GM18508 (cell line): Measurements from ENCODE around the gene PNPLA5.
"Not testable (repeated sequence)": the region's sequence is repeated elsewhere in the genome, so short reads cannot be mapped to it uniquely, and the experiment has no call there.

Experiments used
- ATAC-seq: cut with Tn5 transposase; IDR thresholded peaks from one replicate; pipeline ENCODE4 v1.9.1; 2021; ENCODE audit warnings: moderate number of reproducible peaks; ENCODE audit not compliant: insufficient read depth, unreplicated experiment

PNPLA5 gene

GRCh38 chr22:43903033-43903432, 11.2 kb upstream of the PNPLA5 start:
- not testable (repeated sequence) for ATAC-seq

- ATAC-seq = no peak
Measured at GRCh38 chr22:43901976-43902643, 10.3 kb upstream of the PNPLA5 start.

GRCh38 chr22:43900206-43900605, 8.4 kb upstream of the PNPLA5 start:
- ATAC-seq = no peak

GRCh38 chr22:43897751-43898261, 6.0 kb upstream of the PNPLA5 start:
- ATAC-seq = no peak

- ATAC-seq = no peak
Measured at GRCh38 chr22:43895986-43896645, 4.3 kb upstream of the PNPLA5 start.

- ATAC-seq = no peak
Measured at GRCh38 chr22:43894122-43894521, 2.3 kb upstream of the PNPLA5 start.

- ATAC-seq = no peak
Measured at GRCh38 chr22:43893266-43893665, 1.5 kb upstream of the PNPLA5 start.

GRCh38 chr22:43892183-43892894, 526 bp upstream of the PNPLA5 start:
- no peak for ATAC-seq

- no peak for ATAC-seq
Measured at GRCh38 chr22:43890901-43891331, 897 bp downstream of the PNPLA5 start.

GRCh38 chr22:43889860-43890253, 2.0 kb downstream of the PNPLA5 start:
- ATAC-seq = no peak

- no peak for ATAC-seq
Measured at GRCh38 chr22:43889201-43889859, 2.5 kb downstream of the PNPLA5 start.

- no peak for ATAC-seq
Measured at GRCh38 chr22:43888740-43889139, 3.1 kb downstream of the PNPLA5 start.

- ATAC-seq = no peak
Measured at GRCh38 chr22:43887391-43887790, 4.4 kb downstream of the PNPLA5 start.

- no peak for ATAC-seq
Measured at GRCh38 chr22:43886231-43886630, 5.6 kb downstream of the PNPLA5 start.

- ATAC-seq = no peak
Measured at GRCh38 chr22:43885786-43886185, 6.0 kb downstream of the PNPLA5 start.

GRCh38 chr22:43885319-43885671, 6.5 kb downstream of the PNPLA5 start:
- no peak for ATAC-seq

GRCh38 chr22:43884600-43885318, 7.1 kb downstream of the PNPLA5 start:
- ATAC-seq = peak; percentile 48

GRCh38 chr22:43883719-43884415, 7.9 kb downstream of the PNPLA5 start:
- no peak for ATAC-seq

GRCh38 chr22:43883012-43883661, 8.7 kb downstream of the PNPLA5 start:
- ATAC-seq = no peak
